ENCODE data around the gene RHOBTB3.

RHOBTB3 gene

DNA sequence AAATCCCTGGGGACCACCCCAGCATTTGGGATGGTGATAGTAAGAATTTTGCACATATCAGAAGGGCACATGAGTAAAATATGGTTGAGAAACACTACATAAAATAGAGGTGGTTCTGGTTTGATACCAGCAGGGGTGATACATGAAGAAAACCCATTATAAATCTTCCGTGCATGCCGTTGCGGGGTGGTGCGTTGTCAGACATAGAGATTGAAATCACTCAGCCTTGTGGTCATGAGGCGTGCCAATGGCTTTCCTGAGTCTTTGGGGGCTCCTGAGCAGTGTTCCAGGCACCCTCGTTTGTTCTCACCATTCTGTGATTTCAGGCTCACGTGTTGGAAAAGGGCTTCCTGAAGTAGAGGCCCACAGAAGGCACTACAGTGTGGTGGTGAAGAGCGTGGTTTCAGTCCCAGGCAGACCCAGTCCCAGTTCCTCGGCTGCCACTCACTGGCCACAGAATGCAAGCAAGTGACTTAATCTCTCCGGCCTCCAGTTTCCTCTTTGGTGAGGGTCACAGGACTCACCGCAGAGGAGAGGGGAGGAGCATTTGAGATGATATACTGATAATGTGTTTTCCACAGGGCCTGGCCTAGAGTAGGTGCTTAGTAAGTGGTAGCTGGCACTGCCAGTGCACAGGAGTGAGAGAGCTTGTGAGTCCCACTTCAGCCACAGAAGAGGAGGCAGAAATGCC is 111.9 kb downstream of the RHOBTB3 start:
- peak; percentile 46 for DNase-seq

- DNase-seq: no peak
Observed at GRCh38 chr5:95843733-95844223, 112.6 kb downstream of the RHOBTB3 start.

- DNase-seq: no peak
Observed at GRCh38 chr5:95845391-95845790, 114.3 kb downstream of the RHOBTB3 start.
